ENCODE results near the gene GBF1. TPM values are rescaled to one million over a fixed set of nuclear protein-coding genes. Genes with fewer than 3 reads are reported as not detected.
A peak's percentile ranks its signal among the peaks of the same experiment; 100 is the strongest.

GBF1 gene, protein sequence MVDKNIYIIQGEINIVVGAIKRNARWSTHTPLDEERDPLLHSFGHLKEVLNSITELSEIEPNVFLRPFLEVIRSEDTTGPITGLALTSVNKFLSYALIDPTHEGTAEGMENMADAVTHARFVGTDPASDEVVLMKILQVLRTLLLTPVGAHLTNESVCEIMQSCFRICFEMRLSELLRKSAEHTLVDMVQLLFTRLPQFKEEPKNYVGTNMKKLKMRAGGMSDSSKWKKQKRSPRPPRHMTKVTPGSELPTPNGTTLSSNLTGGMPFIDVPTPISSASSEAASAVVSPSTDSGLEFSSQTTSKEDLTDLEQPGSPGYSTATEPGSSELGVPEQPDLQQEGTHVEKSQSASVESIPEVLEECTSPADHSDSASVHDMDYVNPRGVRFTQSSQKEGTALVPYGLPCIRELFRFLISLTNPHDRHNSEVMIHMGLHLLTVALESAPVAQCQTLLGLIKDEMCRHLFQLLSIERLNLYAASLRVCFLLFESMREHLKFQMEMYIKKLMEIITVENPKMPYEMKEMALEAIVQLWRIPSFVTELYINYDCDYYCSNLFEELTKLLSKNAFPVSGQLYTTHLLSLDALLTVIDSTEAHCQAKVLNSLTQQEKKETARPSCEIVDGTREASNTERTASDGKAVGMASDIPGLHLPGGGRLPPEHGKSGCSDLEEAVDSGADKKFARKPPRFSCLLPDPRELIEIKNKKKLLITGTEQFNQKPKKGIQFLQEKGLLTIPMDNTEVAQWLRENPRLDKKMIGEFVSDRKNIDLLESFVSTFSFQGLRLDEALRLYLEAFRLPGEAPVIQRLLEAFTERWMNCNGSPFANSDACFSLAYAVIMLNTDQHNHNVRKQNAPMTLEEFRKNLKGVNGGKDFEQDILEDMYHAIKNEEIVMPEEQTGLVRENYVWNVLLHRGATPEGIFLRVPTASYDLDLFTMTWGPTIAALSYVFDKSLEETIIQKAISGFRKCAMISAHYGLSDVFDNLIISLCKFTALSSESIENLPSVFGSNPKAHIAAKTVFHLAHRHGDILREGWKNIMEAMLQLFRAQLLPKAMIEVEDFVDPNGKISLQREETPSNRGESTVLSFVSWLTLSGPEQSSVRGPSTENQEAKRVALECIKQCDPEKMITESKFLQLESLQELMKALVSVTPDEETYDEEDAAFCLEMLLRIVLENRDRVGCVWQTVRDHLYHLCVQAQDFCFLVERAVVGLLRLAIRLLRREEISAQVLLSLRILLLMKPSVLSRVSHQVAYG (N-terminal part only)
- polyA plus RNA-seq (14.7 to 27.0 TPM (median 17.4 TPM) in 3 replicates), polyA minus RNA-seq (46.2 to 106 TPM (median 67.6 TPM) in 3 replicates)
- 9.5 TPM for polyA plus RNA-seq (2011; ENCODE audit: low read depth)
- polyA plus RNA-seq (2011; cell fraction: cytosol; rRNA removed) = 17.5 and 18.3 TPM in 2 replicates
- 51.6 and 59.4 TPM in 2 replicates for polyA plus RNA-seq (2011; cell fraction: nucleus; rRNA removed)
- polyA plus RNA-seq (2012; ENCODE audit: low replicate concordance) = 18.5 and 35.6 TPM in 2 replicates
- 27.8 TPM for polyA minus RNA-seq (2011; cell fraction: cytosol; rRNA and poly(A)+ RNA removed)
- 62.0 and 97.2 TPM in 2 replicates for polyA minus RNA-seq (2011; cell fraction: nucleus; rRNA and poly(A)+ RNA removed)

DNA sequence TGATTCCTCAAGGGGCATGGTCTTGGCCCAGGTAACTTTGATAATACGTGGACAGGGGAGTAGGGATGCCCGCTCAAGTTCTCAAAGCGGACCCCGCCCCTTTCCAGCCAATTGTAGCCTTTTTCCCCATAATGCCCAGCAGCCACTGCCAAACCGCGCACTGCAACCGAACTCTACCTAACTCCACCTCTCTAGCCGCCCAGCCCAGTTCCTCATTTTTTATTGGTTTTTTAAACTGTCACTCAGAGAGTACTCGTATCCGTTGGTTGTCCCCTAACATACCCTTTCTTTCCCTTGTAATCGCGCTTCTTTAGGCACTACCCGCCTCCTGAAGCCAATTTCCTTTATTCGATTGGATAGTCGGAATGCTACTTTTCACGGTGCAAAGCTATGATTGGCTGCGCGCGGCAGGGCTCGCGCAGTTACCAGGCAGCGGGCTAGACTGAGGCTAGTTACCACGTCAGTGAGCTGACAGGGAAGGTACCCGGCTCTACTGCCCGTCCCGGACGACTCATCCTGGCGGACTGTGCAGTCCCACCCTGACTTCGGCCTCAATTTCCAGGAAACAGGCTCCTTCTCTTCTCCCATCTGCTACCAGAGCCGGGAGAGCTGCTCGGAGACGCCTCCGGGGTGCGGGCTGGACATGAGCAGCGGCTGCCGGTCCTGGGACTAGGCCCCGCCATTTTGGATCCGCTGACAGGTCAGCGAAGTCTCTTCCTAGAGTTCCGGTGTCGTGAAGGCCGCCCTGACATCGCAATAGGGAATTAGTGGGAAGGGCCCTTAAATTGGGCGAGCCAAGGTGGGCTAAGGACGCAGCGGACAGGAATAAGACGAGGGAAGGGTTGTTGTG is at the start of gene GBF1:
Gene GBF1, plus strand, starts transcription at position 451 of the 850 bp plus-strand sequence. CDS start 13,407 bp downstream, outside the sequence.
- Histone ChIP-seq H3K9ac (ENCODE audit: control insufficient read depth, extremely low read depth, insufficient read depth, low read length) (peak within 1 kb of the TSS; percentile 92), H3K27ac (ENCODE audit: control insufficient read depth, insufficient read depth, low read length) (peak within 1 kb of the TSS; percentile 75), H3K9me3 (ENCODE audit: control insufficient read depth, low read depth, low read length) (no peaks in the 10 kb centered on the region), H3K36me3 (ENCODE audit: control insufficient read depth in 2 of 2, extremely low read depth in 1 of 2, insufficient read depth in 2 of 2, low read length in 2 of 2) (peaks cover 0 to 2% of the 10 kb centered on the region in 2 experiments), H3K4me1 (ENCODE audit: control insufficient read depth, extremely low read depth, insufficient read depth, low read length) (peaks cover 38% of the 10 kb centered on the region), H2AFZ (ENCODE audit: control insufficient read depth, low read length) (peak within 1 kb of the TSS; percentile 95), H3K4me3 (ENCODE audit: control insufficient read depth in 2 of 3, extremely low read depth in 1 of 3, insufficient read depth in 2 of 3, low read depth in 1 of 3, low read length in 3 of 3) (peak within 1 kb of the TSS; percentile 65 to 99 (median 97)), H4K20me1 (ENCODE audit: control insufficient read depth, extremely low read depth, insufficient read depth, low read length) (peaks cover 15% of the 10 kb centered on the region), H3K9me1 (ENCODE audit: control insufficient read depth, extremely low read depth, insufficient read depth, low read length) (peaks cover 5% of the 10 kb centered on the region), H3K27me3 (ENCODE audit: control insufficient read depth, extremely low read depth, insufficient read depth, low read length) (peaks cover 10% of the 10 kb centered on the region), H3K79me2 (ENCODE audit: control insufficient read depth, insufficient read depth, low read length) (peaks cover 48% of the 10 kb centered on the region), H3K4me2 (ENCODE audit: control insufficient read depth, extremely low read depth, insufficient read depth, low read depth, low read length) (peak within 1 kb of the TSS; percentile 95)
- no peak for TF ChIP-seq EZH2 (IDR thresholded peaks at IDR 0.05; ENCODE audit: low read length)
- TF ChIP-seq, protein P1, sequence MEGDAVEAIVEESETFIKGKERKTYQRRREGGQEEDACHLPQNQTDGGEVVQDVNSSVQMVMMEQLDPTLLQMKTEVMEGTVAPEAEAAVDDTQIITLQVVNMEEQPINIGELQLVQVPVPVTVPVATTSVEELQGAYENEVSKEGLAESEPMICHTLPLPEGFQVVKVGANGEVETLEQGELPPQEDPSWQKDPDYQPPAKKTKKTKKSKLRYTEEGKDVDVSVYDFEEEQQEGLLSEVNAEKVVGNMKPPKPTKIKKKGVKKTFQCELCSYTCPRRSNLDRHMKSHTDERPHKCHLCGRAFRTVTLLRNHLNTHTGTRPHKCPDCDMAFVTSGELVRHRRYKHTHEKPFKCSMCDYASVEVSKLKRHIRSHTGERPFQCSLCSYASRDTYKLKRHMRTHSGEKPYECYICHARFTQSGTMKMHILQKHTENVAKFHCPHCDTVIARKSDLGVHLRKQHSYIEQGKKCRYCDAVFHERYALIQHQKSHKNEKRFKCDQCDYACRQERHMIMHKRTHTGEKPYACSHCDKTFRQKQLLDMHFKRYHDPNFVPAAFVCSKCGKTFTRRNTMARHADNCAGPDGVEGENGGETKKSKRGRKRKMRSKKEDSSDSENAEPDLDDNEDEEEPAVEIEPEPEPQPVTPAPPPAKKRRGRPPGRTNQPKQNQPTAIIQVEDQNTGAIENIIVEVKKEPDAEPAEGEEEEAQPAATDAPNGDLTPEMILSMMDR (optimal IDR thresholded peaks at IDR 0.05 in 1 of 3, IDR thresholded peaks at IDR 0.05 in 1 of 3, conservative IDR thresholded peaks at IDR 0.05 in 1 of 3; ENCODE audit: extremely low read depth in 1 of 3, insufficient read depth in 2 of 3, low read length in 3 of 3) = no peak
- DNase-seq (ENCODE audit: low read depth, low spot score) (peak; percentile 96), FAIRE-seq (peak; percentile 79)
- dilution Hi-C loops (cut with MboI; ENCODE audit: extremely low pct_ligation_motif_present, low sequenced_read_pairs) = no loop called here
